RPMI8226 (cell line): ENCODE data around the gene CHGA.

Source experiments
- DNase-seq: peaks from one replicate; pipeline ENCODE4 v3.0.0-alpha.2; 2015

CHGA gene

GRCh38 chr14:92945959-92946846 lies 23.3 kb downstream of the CHGA start:
- no peak for DNase-seq

GRCh38 chr14:92946847-92947545 lies 24.0 kb downstream of the CHGA start:
- no peak for DNase-seq

GRCh38 chr14:92948647-92949046 lies 25.7 kb downstream of the CHGA start:
- DNase-seq = no peak

GRCh38 chr14:92949496-92950192 lies 26.7 kb downstream of the CHGA start:
- DNase-seq = no peak

- DNase-seq = no peak
Measured at GRCh38 chr14:92950193-92950540, 27.2 kb downstream of the CHGA start.

- no peak for DNase-seq
Measured at GRCh38 chr14:92950773-92951172, 27.8 kb downstream of the CHGA start.

GRCh38 chr14:92951261-92951660 lies 28.3 kb downstream of the CHGA start:
- DNase-seq = no peak

- DNase-seq = peak; percentile 68
Measured at GRCh38 chr14:92951912-92952471, 29.0 kb downstream of the CHGA start.

- no peak for DNase-seq
Measured at GRCh38 chr14:92952481-92953298, 29.7 kb downstream of the CHGA start.

- no peak for DNase-seq
Measured at GRCh38 chr14:92953526-92953925, 30.6 kb downstream of the CHGA start.

GRCh38 chr14:92954933-92955332 lies 32.0 kb downstream of the CHGA start:
- DNase-seq = no peak

- no peak for DNase-seq
Measured at GRCh38 chr14:92955381-92955780, 32.4 kb downstream of the CHGA start.

GRCh38 chr14:92956961-92957360 lies 34.0 kb downstream of the CHGA start:
- DNase-seq = no peak

- no peak for DNase-seq
Measured at GRCh38 chr14:92958373-92959188, 35.6 kb downstream of the CHGA start.

- no peak for DNase-seq
Measured at GRCh38 chr14:92959189-92959531, 36.2 kb downstream of the CHGA start.

GRCh38 chr14:92959761-92960680 lies 37.1 kb downstream of the CHGA start:
- DNase-seq = no peak

- no peak for DNase-seq
Measured at GRCh38 chr14:92960706-92961566, 38.0 kb downstream of the CHGA start.

GRCh38 chr14:92961567-92961855 lies 38.6 kb downstream of the CHGA start:
- DNase-seq = no peak

GRCh38 chr14:92962031-92962830 lies 39.3 kb downstream of the CHGA start:
- DNase-seq = no peak
